ENCODE measurements around the gene ABR. TPM values are rescaled to one million over a fixed set of nuclear protein-coding genes. Genes with fewer than 3 reads are reported as not detected.

ABR gene
- total RNA-seq, 6 experiments from 2014 or later = 7.4 to 21.5 (median 11.3) TPM

DNA sequence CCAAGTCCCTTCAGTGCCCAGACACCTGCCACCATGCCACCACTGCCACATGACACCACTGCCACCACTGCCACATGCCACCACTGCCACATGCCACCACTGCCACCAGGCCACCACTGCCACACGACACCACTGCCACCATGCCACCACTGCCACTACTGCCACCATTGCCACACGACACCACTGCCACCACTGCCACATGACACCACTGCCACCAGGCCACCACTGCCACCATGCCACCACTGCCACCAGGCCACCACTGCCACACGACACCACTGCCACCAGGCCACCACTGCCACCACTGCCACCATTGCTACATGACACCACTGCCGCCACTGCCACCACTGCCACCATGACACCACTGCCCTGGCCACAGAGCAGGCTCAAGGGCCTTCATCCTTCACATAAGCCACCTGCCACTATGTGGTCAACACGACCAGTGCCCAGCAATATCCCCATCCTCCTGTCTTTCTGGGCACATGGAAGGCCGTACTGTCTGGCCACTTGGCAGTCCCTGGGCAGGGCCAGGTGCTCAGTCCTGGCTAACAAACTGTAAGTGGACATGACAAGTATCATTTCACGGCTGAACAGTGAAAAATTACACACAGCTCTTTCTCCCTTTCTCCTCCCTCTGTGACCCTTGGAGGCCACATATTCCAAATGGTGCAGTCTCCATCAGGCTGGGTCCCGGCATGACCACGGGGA is 33.1 kb downstream of the ABR start:
- no peak overlapping the region for H3K27ac ChIP-seq
- no peak overlapping the region for H3K4me3 ChIP-seq
- H3K9me3 ChIP-seq = no peaks in the 10 kb centered on the region
- ATAC-seq (no peak), DNase-seq (no peak)
- intact Hi-C loops (cut with DNase I) = no loop called here
- WGBS (ENCODE audit: insufficient coverage, low coverage, low lambda C conversion rate, missing lambda C conversion rate) = 73% methylated on average over 3 of the region's 9 CpGs
- no peak for TF ChIP-seq POLR2A (IDR thresholded peaks at IDR 0.05)
- no peak for TF ChIP-seq CTCF (IDR thresholded peaks at IDR 0.05)
- H3K4me1 ChIP-seq = no peaks in the 10 kb centered on the region
- H3K27me3 ChIP-seq = no peaks in the 10 kb centered on the region
- no peaks in the 10 kb centered on the region for H3K36me3 ChIP-seq

DNA sequence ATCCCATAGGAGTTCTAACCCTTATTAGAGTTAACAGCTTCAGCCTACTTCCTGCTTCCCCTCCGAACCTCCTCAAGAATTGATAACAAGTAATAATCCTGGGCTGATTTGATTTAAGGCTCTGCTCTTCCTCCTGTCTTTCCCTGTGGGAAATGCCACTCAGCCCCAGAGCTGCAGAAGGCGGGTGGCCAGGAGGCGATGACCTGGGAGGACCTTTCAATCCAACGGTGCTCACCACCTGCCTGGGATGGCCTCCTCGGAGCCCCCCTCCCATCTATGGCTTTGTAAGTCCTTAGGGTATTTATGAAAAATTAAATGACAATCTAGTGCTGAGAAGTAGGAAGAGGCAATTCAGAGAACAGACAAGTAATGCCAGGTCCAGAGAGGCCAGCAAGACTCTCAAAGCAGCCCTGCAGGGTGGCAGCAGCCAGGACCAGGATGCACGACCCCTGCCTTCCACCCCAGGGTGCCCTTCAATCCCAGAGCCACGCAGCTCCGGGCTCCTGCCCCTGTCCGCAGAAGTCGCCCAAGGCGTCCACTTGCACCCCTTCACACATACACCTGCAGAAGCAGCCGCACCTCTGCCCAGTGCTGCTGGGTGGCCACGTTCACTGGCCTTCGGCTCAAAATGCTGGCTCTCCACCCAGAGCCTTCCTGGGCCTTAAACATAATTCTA is 34.3 kb downstream of the ABR start:
- 50% methylated on average over 5 of the region's 14 CpGs for WGBS (ENCODE audit: insufficient coverage, low coverage, low lambda C conversion rate, missing lambda C conversion rate)
- no peak for DNase-seq
- TF ChIP-seq POLR2A (IDR thresholded peaks at IDR 0.05) (no peak), CTCF (IDR thresholded peaks at IDR 0.05) (no peak)
- intact Hi-C loops (cut with DNase I) = no loop called here
- no peak overlapping the region for H3K4me3 ChIP-seq
- no peaks in the 10 kb centered on the region for H3K4me1 ChIP-seq
- ATAC-seq = no peak
- no peaks in the 10 kb centered on the region for H3K36me3 ChIP-seq
- no peaks in the 10 kb centered on the region for H3K9me3 ChIP-seq
- no peak overlapping the region for H3K27ac ChIP-seq
- H3K27me3 ChIP-seq = no peaks in the 10 kb centered on the region

- no peaks in the 10 kb centered on the region for H3K4me1 ChIP-seq
- no peaks in the 10 kb centered on the region for H3K27me3 ChIP-seq
- no peak overlapping the region for H3K4me3 ChIP-seq
- no peaks in the 10 kb centered on the region for H3K36me3 ChIP-seq
- DNase-seq (no peak), ATAC-seq (no peak)
- TF ChIP-seq POLR2A (IDR thresholded peaks at IDR 0.05) = no peak
- no peak for TF ChIP-seq CTCF (IDR thresholded peaks at IDR 0.05)
- no peaks in the 10 kb centered on the region for H3K9me3 ChIP-seq
- no peak overlapping the region for H3K27ac ChIP-seq
- intact Hi-C loops (cut with DNase I) = no loop called here
- WGBS (ENCODE audit: insufficient coverage, low coverage, low lambda C conversion rate, missing lambda C conversion rate) = 68% methylated on average over 11 of the region's 17 CpGs
These were observed 35.6 kb downstream of the ABR start for GRCh38 chr17:1144162-1144561.

DNA sequence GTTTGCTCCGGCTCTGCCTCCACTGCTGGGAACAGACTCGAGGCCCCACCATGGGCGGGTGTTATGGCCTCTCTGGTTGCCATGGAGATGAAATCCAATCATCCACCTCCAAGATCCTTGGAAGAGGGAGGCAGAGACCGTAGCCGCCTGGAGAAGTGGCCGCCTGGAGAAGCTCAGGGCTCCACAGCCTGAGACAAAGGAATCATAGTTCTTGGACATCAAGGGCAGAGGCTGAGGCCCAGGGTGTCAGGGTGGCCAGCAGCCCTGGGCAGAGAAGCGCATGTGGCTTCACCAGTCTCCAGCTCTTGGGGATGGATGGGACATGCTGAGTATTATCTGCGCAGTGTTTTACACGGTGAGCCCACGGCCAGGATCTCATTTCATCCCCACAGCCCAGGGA is 36.2 kb downstream of the ABR start:
- intact Hi-C loops (cut with DNase I) = no loop called here
- no peak overlapping the region for H3K4me3 ChIP-seq
- no peak overlapping the region for H3K27ac ChIP-seq
- no peaks in the 10 kb centered on the region for H3K9me3 ChIP-seq
- no peaks in the 10 kb centered on the region for H3K27me3 ChIP-seq
- DNase-seq (no peak), ATAC-seq (no peak)
- no peak for TF ChIP-seq CTCF (IDR thresholded peaks at IDR 0.05)
- no peaks in the 10 kb centered on the region for H3K4me1 ChIP-seq
- 13% methylated on average over 3 of the region's 10 CpGs for WGBS (ENCODE audit: insufficient coverage, low coverage, low lambda C conversion rate, missing lambda C conversion rate)
- H3K36me3 ChIP-seq = no peaks in the 10 kb centered on the region

Data from right lobe of liver (tissue), 6 donors.